ENCODE data around the gene IGDCC3. TPM values are rescaled to one million over a fixed set of nuclear protein-coding genes. Genes with fewer than 3 reads are reported as not detected.

The IGDCC3 gene
- total RNA-seq = not detected

GRCh38 chr15:65377976-65378366 is at the start of gene IGDCC3:
TSS of gene IGDCC3 (minus strand) at chr15:65378002. CDS start at chr15:65377788, 214 bp downstream.
- DNase-seq (ENCODE audit: low read depth in 2 of 3, low spot score in 2 of 3) = no peak

- no peak for DNase-seq (ENCODE audit: low read depth in 2 of 3, low spot score in 2 of 3)
Measured at GRCh38 chr15:65426216-65426853, 48.5 kb upstream of the IGDCC3 start.

- DNase-seq (ENCODE audit: low read depth in 2 of 3, low spot score in 2 of 3) = no peak
Measured at GRCh38 chr15:65424683-65425082, 46.9 kb upstream of the IGDCC3 start.

- no peak for DNase-seq (ENCODE audit: low read depth in 2 of 3, low spot score in 2 of 3)
Measured at GRCh38 chr15:65423976-65424679, 46.3 kb upstream of the IGDCC3 start.

GRCh38 chr15:65423150-65423975 is 45.6 kb upstream of the IGDCC3 start:
- no peak for DNase-seq (ENCODE audit: low read depth in 2 of 3, low spot score in 2 of 3)

- peak in 1 of 3 donors; percentile 26 for DNase-seq (ENCODE audit: low read depth in 2 of 3, low spot score in 2 of 3)
Measured at GRCh38 chr15:65421360-65422215, 43.8 kb upstream of the IGDCC3 start.

GRCh38 chr15:65420975-65421359 is 43.2 kb upstream of the IGDCC3 start:
- no peak for DNase-seq (ENCODE audit: low read depth in 2 of 3, low spot score in 2 of 3)

GRCh38 chr15:65418596-65418995 is 40.8 kb upstream of the IGDCC3 start:
- no peak for DNase-seq (ENCODE audit: low read depth in 2 of 3, low spot score in 2 of 3)

GRCh38 chr15:65416845-65417416 is 39.1 kb upstream of the IGDCC3 start:
- DNase-seq (ENCODE audit: low read depth in 2 of 3, low spot score in 2 of 3) = no peak

GRCh38 chr15:65414841-65415621 is 37.2 kb upstream of the IGDCC3 start:
- DNase-seq (ENCODE audit: low read depth in 2 of 3, low spot score in 2 of 3) = no peak

- DNase-seq (ENCODE audit: low read depth in 2 of 3, low spot score in 2 of 3) = no peak
Measured at GRCh38 chr15:65413760-65414144, 36.0 kb upstream of the IGDCC3 start.

- DNase-seq (ENCODE audit: low read depth in 2 of 3, low spot score in 2 of 3) = no peak
Measured at GRCh38 chr15:65413051-65413759, 35.4 kb upstream of the IGDCC3 start.

- no peak for DNase-seq (ENCODE audit: low read depth in 2 of 3, low spot score in 2 of 3)
Measured at GRCh38 chr15:65412556-65412955, 34.8 kb upstream of the IGDCC3 start.

GRCh38 chr15:65411465-65412071 is 33.8 kb upstream of the IGDCC3 start:
- no peak for DNase-seq (ENCODE audit: low read depth in 2 of 3, low spot score in 2 of 3)

- DNase-seq (ENCODE audit: low read depth in 2 of 3, low spot score in 2 of 3) = no peak
Measured at GRCh38 chr15:65410972-65411371, 33.2 kb upstream of the IGDCC3 start.

- DNase-seq (ENCODE audit: low read depth in 2 of 3, low spot score in 2 of 3) = no peak
Measured at GRCh38 chr15:65410036-65410435, 32.2 kb upstream of the IGDCC3 start.

GRCh38 chr15:65409036-65409631 is 31.3 kb upstream of the IGDCC3 start:
- DNase-seq (ENCODE audit: low read depth in 2 of 3, low spot score in 2 of 3) = peak in 2 of 3 donors; percentile 42 to 51

All from hematopoietic multipotent progenitor cell (in vitro differentiated cells).